Epithelial cell of proximal tubule (primary cell): Measurements from ENCODE around the gene CCDC192. TPM values are rescaled to one million over a fixed set of nuclear protein-coding genes. Genes with fewer than 3 reads are reported as not detected.

ENCODE experiments used
- DNase-seq: peaks from one replicate; pipeline ENCODE4 v3.0.0-alpha.2; 2011; ENCODE audit warnings: low read depth
- H3K4me3 ChIP-seq: 2 replicates; pipeline ENCODE4 v1.5.1; 2011; ENCODE audit warnings: low read depth, mild to moderate bottlenecking, low read length
- CTCF ChIP-seq: conservative IDR thresholded peaks from 2 replicates; pipeline ENCODE4 v1.5.1; 2012; ENCODE audit warnings: low read depth, mild to moderate bottlenecking, low read length
- total RNA-seq: library from RNA; depleted of rRNA; stranded (reverse); fragments of >200 nt; gene quantifications from 2 replicates; pipeline ENCODE4 v1.2.3, GENCODE V29; 2015

The CCDC192 gene
- total RNA-seq, 1 donor from 2014 or later, result not detected

DNA sequence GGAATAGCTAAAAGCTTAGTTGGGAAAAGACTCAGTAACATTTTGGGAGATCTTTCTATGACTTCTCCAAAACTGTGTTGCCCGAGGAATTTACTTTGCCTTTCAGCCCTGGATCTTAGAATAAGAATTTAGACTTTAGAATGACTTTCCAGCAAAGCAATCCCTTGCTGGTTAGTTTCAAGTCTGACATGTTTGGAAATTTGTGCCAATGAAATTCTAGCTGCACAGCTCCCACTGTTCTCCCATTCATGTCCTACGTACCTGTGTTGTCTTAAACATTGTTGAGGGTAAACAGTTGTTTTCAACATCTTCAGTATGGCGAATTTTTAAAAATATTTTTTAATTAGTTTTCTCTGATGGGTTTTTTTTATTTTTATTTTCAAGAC lies 111.4 kb downstream of the CCDC192 start:
- H3K4me3 ChIP-seq, result no peak overlapping the region
- DNase-seq, result no peak
- no peak for TF ChIP-seq CTCF

DNA sequence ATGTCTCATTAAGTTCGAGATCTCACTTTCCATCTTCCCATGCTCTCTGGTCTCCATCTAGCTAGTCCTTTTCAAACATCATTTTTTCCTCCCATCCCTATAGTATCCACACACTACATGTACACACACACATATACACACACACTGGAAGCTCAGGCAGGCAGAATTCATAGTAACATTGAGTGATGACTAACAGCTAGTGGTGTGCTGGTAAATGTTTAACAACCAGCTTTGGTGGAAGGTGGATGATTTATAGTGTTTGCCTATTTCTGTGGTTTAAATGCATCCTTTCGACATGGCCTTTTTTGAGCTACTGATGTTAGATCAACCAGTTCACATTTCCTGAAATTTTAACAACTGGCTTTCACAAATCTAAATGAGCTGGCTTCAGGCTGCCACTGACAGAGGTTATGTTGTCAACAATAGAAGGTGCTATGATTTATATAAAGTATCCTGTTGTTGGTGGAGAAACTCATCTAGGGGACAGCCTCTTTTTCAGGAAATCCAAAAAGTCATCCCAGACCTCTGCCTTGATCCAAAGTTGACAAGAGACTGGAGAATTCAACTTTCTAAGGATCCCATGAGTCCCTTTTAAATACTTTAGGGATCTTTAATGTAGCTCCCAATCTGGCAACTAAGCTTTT lies 117.8 kb downstream of the CCDC192 start:
- TF ChIP-seq CTCF, result no peak
- H3K4me3 ChIP-seq, result no peak overlapping the region
- DNase-seq, result peak; percentile 71

- H3K4me3 ChIP-seq, result no peak overlapping the region
- no peak for TF ChIP-seq CTCF
- DNase-seq, result no peak
Observed at GRCh38 chr5:127821896-127822295, 118.7 kb downstream of the CCDC192 start.

DNA sequence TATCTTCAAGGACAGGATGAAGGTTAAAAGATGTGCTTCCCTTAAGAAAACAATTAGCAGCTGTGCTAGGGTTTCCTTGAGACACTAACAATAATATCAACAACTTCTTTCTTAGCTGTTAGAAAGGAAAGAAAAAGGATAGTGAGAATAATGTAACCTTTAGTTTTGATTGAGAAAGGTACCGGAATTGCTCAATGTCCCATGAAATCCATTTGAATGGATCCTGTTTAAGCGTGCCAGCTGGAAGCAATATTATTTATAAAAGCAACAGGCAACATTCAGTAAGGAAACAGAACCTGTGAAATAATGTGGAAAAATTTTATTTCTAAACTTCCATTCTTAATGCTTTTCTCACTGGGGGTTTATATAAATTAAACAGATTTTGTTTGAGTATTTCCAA lies 120.9 kb downstream of the CCDC192 start:
- DNase-seq, result no peak
- TF ChIP-seq CTCF, result no peak
- no peak overlapping the region for H3K4me3 ChIP-seq

DNA sequence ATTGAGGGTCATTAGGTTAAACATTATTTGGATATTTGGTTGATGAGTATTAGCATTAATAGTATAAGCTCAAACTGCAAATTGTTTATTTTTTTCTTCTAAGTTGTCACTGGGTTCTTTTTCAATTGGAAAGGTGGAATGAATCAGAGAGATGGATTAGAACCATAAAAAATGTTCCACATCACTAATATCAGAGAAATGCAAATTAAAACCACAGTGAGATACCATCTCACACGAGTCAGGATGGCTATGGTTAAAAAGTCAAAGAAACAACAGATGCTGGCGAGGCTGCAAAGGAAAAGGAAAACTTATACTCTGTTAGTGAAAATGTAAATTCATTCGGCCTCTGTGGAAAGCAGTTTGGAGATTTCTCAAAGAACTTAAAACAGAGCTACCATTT lies 122.8 kb downstream of the CCDC192 start:
- H3K4me3 ChIP-seq, result no peak overlapping the region
- no peak for DNase-seq
- TF ChIP-seq CTCF, result no peak

DNA sequence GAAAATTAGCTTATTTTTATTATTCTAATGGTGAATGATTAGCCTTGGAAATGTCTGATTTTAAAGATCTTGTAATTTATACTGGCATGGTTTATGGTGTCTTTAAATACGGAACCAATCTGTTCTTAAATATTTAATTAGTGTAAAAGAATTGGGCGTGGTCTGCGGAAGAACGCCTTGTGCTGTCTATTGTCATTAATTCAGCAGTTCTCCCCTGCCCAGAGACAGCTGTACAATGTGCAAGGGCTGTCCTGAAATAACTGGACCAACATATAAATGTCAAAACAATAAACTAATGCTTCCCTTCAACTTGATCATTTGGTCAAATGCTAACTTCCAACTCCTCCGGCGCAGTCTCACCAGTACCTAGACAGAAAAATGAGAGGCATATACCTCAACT lies 124.3 kb downstream of the CCDC192 start:
- no peak overlapping the region for H3K4me3 ChIP-seq
- DNase-seq, result no peak
- no peak for TF ChIP-seq CTCF

DNA sequence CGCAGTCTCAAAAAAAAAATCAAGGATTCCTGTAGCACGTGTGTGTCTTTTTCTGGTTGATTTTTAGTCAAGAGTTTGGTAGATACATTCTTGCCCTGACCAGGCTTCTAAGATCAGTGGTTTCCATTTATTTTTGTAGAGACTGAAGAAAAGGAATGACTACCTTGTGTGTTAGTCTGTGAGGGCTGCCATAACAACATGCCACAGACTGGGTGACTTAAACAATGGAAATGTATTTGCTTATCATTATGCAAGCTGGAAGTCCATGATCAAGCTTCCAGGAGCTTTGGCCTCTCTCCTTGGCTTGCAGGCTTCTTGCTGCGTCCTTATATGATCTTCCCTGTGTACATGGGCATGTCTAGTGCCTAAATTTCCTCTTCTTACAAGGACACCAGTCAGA lies 127.0 kb downstream of the CCDC192 start:
- H3K4me3 ChIP-seq, result no peak overlapping the region
- DNase-seq, result no peak
- no peak for TF ChIP-seq CTCF
